HL-60 (cell line): ENCODE measurements around the gene AGGF1.

Experiments used
- DNase-seq, 2 experiments: peaks; one replicate each; pipeline ENCODE4 v3.0.0-alpha.2; 2010 to 2020; ENCODE audit warnings: low read depth in 1 of 2, low spot score in 1 of 2
- H3K27ac ChIP-seq: fragments of 250-450 bp; sonication (Bioruptor Pico); replicated peaks from 2 replicates; pipeline ENCODE4 v1.5.1; 2020; ENCODE audit warnings: mild to moderate bottlenecking, moderate library complexity
- H3K27me3 ChIP-seq: fragments of 250-450 bp; sonication (Bioruptor Pico); 2 replicates; pipeline ENCODE4 v1.5.1; 2021; ENCODE audit warnings: mild to moderate bottlenecking, moderate library complexity; ENCODE audit not compliant: insufficient read depth, poor library complexity, severe bottlenecking
- H3K4me3 ChIP-seq: replicated peaks from 2 replicates; pipeline ENCODE4 v1.5.1; 2011; ENCODE audit warnings: mild to moderate bottlenecking, control low read depth, low read length; ENCODE audit not compliant: insufficient read depth
- GABPA ChIP-seq: IDR thresholded peaks from 2 replicates; pipeline ENCODE4 v1.6.1; 2012; ENCODE audit warnings: low read depth
- POLR2AphosphoS5 ChIP-seq: IDR thresholded peaks from 2 replicates; pipeline ENCODE4 v1.6.1; 2012; ENCODE audit warnings: low read depth
- SPI1 ChIP-seq: IDR thresholded peaks from 2 replicates; pipeline ENCODE4 v1.6.1; 2012; ENCODE audit warnings: low read depth, mild to moderate bottlenecking, borderline replicate concordance
- TF ChIP-seq, protein P1 (sequence below): IDR thresholded peaks from one replicate; pipeline ENCODE4 v1.5.1; 2011; ENCODE audit warnings: low read length, control low read depth, inconsistent platforms; ENCODE audit not compliant: insufficient read depth
- TF ChIP-seq, protein P2 (sequence below): IDR thresholded peaks from 2 replicates; pipeline ENCODE4 v1.6.1; 2012; ENCODE audit warnings: low read depth; ENCODE audit not compliant: insufficient replicate concordance

The AGGF1 gene

DNA sequence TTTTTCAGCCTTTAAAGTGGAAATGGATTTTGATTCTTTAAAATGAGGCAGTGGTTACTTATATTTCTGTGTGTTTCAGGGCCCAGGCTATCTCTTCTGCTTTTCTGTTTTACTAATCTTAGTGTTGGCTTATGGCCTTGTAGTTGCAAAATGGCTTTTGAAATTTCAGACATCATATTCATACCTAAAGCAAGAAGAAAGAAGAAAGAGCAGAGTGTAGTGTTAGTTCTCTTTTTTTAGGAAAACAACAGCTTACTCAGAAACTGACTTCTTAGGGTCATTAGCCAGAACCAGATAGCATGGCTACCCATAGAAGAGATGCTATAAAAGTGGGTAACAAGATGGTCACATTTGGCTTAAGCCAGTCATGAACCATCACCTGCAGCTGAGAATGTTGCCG is 36.0 kb downstream of the AGGF1 start:
- H3K27ac ChIP-seq = peak overlapping the region; percentile 68
- TF ChIP-seq, protein P1, sequence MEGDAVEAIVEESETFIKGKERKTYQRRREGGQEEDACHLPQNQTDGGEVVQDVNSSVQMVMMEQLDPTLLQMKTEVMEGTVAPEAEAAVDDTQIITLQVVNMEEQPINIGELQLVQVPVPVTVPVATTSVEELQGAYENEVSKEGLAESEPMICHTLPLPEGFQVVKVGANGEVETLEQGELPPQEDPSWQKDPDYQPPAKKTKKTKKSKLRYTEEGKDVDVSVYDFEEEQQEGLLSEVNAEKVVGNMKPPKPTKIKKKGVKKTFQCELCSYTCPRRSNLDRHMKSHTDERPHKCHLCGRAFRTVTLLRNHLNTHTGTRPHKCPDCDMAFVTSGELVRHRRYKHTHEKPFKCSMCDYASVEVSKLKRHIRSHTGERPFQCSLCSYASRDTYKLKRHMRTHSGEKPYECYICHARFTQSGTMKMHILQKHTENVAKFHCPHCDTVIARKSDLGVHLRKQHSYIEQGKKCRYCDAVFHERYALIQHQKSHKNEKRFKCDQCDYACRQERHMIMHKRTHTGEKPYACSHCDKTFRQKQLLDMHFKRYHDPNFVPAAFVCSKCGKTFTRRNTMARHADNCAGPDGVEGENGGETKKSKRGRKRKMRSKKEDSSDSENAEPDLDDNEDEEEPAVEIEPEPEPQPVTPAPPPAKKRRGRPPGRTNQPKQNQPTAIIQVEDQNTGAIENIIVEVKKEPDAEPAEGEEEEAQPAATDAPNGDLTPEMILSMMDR = no peak
- TF ChIP-seq, protein P2, sequence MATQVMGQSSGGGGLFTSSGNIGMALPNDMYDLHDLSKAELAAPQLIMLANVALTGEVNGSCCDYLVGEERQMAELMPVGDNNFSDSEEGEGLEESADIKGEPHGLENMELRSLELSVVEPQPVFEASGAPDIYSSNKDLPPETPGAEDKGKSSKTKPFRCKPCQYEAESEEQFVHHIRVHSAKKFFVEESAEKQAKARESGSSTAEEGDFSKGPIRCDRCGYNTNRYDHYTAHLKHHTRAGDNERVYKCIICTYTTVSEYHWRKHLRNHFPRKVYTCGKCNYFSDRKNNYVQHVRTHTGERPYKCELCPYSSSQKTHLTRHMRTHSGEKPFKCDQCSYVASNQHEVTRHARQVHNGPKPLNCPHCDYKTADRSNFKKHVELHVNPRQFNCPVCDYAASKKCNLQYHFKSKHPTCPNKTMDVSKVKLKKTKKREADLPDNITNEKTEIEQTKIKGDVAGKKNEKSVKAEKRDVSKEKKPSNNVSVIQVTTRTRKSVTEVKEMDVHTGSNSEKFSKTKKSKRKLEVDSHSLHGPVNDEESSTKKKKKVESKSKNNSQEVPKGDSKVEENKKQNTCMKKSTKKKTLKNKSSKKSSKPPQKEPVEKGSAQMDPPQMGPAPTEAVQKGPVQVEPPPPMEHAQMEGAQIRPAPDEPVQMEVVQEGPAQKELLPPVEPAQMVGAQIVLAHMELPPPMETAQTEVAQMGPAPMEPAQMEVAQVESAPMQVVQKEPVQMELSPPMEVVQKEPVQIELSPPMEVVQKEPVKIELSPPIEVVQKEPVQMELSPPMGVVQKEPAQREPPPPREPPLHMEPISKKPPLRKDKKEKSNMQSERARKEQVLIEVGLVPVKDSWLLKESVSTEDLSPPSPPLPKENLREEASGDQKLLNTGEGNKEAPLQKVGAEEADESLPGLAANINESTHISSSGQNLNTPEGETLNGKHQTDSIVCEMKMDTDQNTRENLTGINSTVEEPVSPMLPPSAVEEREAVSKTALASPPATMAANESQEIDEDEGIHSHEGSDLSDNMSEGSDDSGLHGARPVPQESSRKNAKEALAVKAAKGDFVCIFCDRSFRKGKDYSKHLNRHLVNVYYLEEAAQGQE = no peak
- TF ChIP-seq POLR2AphosphoS5 (no peak), GABPA (no peak), SPI1 (no peak; the same call in 1 of the 2 replicates)

DNA sequence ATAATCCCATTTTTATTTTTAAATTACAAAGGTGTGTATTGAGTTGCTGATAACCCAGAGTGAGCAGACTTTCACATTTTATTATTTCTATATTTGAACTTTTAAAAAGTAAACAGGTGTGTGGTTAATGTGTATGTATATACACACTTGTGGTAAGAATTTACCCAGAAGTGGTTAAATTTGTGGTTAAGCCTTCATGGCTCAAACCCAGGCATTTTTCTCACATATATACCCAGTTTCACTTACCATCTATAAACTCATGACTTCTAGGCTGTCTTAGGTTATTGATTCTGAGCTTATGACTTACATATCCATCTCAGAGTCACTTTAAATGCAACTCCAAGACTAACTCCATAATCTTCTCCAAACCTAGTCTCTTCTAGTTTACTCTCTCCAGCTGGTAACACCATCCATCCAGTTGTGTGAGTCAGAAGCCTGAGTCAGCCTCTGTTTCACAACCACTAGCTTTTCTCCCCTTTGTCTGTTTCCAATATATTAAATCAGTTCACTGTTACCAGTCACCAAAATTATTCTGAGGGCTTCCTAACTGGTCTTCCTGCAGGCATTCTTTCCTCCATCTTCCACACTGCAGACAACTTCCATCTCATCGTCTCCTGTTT is 36.7 kb downstream of the AGGF1 start:
- H3K27me3 ChIP-seq = no peaks in the 10 kb centered on the region
- TF ChIP-seq SPI1 (no peak), POLR2AphosphoS5 (no peak), GABPA (no peak)
- TF ChIP-seq, protein P2 = no peak
- TF ChIP-seq, protein P1 = no peak
- peak overlapping the region; percentile 68; the same call in 1 of the 2 replicates for H3K27ac ChIP-seq
- no peak for DNase-seq
- H3K4me3 ChIP-seq = no peak overlapping the region

More for the DNA sequence above, 36.0 kb downstream of the AGGF1 start:
- DNase-seq = peak in 1 of 2 experiments; percentile 30
- Histone ChIP-seq H3K4me3 (no peak overlapping the region), H3K27me3 (no peaks in the 10 kb centered on the region)

DNA sequence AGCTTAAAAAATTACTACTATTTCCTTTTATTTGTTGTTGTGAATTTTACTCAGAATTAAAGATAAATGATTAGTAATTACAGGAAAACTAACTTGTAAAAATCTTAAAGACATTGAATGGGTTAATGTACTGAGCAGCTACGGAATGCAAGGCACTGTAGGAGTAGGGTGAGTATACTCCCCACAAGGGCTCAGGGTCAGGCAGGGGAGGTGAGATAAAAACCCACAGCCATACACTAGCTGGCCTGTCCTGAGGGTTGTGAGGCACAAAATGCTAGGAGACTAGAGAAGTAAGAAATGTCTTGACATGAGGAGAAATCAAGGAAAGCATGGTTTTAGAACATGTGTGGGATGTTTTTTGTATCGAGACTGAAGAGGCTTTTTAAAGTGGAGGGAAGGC is 43.5 kb downstream of the AGGF1 start:
- TF ChIP-seq, protein P2 = no peak
- TF ChIP-seq POLR2AphosphoS5 = no peak
- TF ChIP-seq GABPA = no peak
- TF ChIP-seq, protein P1 = no peak
- no peak for TF ChIP-seq SPI1
- H3K27ac ChIP-seq = no peak overlapping the region
- no peak overlapping the region for H3K4me3 ChIP-seq
- no peak for DNase-seq
- no peaks in the 10 kb centered on the region for H3K27me3 ChIP-seq
